Fibroblast of villous mesenchyme (primary cell): Measurements from ENCODE around the gene APBB2. TPM values are rescaled to one million over a fixed set of nuclear protein-coding genes. Genes with fewer than 3 reads are reported as not detected.
"Not testable (repeated sequence)": the region's sequence is repeated elsewhere in the genome, so short reads cannot be mapped to it uniquely, and the experiment has no call there.

ENCODE experiments used
- DNase-seq: peaks from one replicate; pipeline ENCODE4 v3.0.0-alpha.2; 2010; ENCODE audit warnings: low read depth
- H3K4me3 ChIP-seq: 2 replicates; pipeline ENCODE4 v1.5.1; 2011; ENCODE audit warnings: low read depth, mild to moderate bottlenecking, low read length
- total RNA-seq: library from RNA; depleted of rRNA; stranded (reverse); fragments of >200 nt; gene quantifications from 2 replicates; pipeline ENCODE4 v1.2.3, GENCODE V29; 2012
- TF ChIP-seq, protein P1 (sequence below): IDR thresholded peaks from 2 replicates; pipeline ENCODE4 v1.5.1; 2012; ENCODE audit warnings: low read depth, mild to moderate bottlenecking, low read length; ENCODE audit not compliant: insufficient read depth

Gene APBB2
- total RNA-seq, 1 donor = 133 TPM

DNA sequence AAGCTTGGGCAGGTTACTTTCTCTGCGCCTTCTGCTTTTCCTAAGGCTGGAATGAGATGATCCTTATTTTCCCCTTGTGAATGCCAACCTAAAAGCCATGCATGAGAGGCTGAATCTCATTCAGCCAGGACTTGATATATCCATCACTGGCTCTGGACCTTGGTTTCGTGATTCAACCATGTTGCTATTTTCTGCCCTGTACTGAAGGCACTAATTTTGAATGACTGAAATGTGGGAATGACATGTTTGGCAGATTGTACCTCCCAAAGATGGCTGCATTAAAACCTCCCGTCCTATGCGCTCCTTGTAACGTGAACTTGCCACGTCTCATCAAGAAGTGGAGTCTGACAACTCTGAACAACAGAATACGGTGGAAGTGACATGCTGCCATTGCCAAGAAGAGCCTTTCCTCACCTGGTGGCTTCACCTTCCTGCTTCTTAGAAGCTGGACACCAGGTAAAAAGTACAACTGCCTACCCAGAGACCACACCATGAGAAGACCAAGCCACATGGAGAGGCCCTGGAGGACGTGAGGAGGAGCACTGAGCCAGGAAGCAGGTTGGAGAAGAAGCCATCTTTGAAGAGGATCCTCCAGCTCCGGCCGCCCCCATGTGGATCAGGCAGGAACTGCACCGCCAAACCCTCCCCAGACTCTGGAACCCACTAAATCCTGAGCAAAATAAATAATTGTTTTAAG, 290.1 kb downstream of the APBB2 start:
- TF ChIP-seq, protein P1, sequence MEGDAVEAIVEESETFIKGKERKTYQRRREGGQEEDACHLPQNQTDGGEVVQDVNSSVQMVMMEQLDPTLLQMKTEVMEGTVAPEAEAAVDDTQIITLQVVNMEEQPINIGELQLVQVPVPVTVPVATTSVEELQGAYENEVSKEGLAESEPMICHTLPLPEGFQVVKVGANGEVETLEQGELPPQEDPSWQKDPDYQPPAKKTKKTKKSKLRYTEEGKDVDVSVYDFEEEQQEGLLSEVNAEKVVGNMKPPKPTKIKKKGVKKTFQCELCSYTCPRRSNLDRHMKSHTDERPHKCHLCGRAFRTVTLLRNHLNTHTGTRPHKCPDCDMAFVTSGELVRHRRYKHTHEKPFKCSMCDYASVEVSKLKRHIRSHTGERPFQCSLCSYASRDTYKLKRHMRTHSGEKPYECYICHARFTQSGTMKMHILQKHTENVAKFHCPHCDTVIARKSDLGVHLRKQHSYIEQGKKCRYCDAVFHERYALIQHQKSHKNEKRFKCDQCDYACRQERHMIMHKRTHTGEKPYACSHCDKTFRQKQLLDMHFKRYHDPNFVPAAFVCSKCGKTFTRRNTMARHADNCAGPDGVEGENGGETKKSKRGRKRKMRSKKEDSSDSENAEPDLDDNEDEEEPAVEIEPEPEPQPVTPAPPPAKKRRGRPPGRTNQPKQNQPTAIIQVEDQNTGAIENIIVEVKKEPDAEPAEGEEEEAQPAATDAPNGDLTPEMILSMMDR = peak; percentile 95
- DNase-seq = peak; percentile 59
- no peak overlapping the region for H3K4me3 ChIP-seq

DNA sequence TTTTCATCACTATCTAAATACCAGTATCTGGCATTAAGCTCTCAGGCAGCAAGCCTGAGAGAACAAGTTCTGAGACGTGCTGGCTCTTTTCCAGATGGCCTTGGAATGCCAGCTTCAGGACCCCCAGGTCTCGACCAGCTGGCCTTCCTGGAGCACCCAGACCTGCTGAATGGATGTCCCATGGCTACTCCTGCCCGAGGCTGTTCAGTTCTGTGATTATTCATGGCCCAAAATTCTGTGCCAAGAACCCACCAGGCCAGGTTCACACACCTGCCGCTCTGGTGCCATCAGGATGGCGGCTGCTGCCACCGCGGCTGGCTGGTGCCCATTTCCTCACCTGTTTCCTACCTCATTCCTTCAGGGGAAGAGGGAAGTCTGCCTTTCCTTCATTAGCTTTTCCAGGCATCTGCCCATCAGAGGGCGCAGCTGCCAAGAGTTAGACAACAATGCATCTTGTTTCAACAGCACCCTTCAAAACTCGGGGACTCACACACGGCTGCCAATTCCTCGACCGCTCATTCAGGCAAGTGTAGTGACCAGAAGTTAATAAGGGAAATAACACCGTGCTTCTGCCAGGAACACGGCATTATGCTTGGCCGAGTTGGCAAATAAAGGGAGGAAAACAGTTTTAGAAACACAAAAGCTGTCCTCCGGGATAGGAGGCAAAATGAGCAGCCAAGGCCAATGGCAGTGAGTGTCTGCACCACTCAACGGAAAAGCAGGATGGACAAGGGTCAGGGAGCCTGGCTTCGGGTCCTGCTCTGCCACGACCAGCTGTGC, 290.8 kb downstream of the APBB2 start:
- DNase-seq = no peak
- TF ChIP-seq, protein P1 = no peak
- H3K4me3 ChIP-seq = no peak overlapping the region

DNA sequence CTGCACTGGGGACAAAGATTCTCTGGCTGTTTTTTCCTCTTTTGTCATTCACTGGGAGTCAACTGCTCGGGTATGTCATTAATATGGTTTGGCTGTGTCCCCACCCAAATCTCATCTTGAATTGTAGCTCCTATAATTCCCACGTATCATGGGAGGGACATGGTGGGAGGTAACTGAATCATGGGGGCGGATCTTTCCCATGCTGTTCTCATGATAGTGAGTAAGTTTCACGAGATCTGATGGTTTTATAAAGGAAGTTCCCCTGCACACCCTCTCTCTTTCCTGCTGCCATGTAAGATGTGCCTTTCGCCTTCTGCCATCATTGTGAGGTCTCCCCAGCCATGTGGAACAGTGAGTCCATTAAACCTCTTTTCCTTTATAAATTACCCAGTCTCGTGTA, 294.4 kb downstream of the APBB2 start:
- H3K4me3 ChIP-seq, DNase-seq: not testable (repeated sequence)

DNA sequence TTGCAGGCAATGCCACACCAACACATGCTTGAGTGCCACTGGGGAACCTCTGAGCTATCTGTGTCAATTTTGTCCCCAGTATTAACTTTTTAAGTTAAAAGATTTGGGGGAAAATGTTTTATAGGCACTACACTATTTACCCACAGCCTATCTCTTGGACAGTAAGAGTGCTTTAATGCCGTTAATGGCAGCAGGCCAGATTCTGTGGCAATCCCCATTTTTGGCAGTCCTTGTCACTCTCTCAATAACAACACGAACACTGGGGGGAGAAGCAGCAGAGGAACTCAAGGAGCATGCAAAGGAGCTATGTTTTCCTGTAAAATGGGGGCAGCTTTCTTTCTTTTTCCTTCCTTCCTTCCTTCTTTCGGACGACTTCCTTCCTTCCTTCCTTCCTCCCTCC, 296.0 kb downstream of the APBB2 start:
- TF ChIP-seq, protein P1 = no peak
- peak; percentile 90 for DNase-seq
- no peak overlapping the region for H3K4me3 ChIP-seq

DNA sequence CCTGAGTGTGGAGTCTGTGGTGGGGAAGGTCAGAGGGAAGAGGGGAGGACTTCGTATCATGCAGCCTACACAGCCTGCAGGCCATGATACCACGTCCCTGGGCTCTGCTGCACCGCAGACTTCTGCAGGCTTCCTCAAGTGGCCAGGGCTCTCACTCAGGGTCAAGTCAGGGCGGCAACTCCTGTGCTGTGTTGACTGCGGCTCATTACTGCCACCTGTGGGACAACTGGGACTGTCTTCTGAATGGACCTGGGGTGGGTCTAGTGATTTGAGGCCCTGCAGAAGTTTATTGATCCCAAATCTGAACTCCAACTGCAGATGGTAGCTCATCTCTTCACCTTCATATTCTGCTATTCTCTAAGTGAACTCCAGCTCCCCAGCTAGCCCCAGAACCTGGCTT, 297.5 kb downstream of the APBB2 start:
- peak; percentile 23 for DNase-seq
- no peak overlapping the region for H3K4me3 ChIP-seq
- TF ChIP-seq, protein P1 = peak; percentile 39

DNA sequence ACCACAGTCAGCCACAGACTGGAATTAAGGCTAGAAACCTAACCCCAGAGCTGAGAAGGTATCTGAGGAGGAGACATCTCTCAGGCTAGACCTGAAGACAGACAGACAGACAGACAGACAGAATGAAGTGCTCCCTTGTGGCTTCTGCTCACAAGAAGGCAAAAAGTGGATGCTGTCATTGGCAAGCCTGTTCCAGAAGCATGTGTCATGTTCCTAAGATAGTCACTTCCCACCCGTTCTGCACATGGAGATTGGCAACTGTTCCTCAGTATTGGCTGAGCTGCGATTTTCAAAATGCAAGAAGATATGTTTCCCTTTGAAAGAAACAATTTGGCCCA, 298.2 kb downstream of the APBB2 start:
- DNase-seq = peak; percentile 32
- no peak overlapping the region for H3K4me3 ChIP-seq
- TF ChIP-seq, protein P1 = no peak

DNA sequence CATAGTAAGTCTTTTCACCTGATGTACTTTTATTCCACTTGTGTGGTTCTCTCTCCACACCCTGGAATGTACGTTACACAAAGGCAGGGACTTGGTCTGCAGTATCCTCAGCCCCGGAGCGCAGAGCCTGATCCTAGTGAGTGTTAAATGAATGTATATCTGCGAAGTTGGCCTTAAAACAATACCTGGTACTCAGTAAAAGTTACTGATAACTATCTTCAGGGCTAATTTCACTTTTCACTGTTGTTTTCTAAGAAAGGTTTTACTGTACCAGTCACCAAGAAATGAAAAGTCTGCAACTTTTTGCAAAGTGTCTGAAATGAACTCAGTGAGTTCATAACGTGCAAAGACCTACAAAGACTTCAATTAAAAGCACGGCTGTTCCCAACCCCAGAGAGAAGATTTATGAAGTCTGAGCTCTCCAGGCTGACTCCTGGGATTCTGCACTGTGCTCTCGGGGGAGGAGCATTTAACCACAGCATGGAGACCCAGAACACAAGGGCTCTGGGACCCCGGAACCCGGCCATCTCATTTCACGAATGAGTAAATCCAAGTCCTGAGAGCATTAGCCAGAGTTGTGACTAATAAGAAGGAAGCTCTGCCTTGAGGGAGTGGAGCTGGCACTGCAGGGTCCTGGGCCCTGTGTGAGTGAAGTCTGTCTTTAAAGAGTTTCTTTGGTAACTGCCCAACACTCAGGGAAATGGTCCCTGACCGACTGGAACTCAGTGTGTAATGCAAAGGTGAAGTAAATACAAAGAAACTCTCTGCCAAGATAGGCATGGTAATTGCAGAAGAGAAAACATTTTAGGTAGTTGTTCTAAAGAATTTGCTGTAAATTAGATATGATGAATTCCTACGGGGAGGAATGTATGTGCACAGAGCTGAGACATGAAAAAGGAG, 298.8 kb downstream of the APBB2 start:
- peak; percentile 24 for DNase-seq
- TF ChIP-seq, protein P1 = no peak
- H3K4me3 ChIP-seq = no peak overlapping the region
